T-helper 17 cell (primary cell): Measurements from ENCODE around the gene GSDME. TPM values are rescaled to one million over a fixed set of nuclear protein-coding genes. Genes with fewer than 3 reads are reported as not detected.
"Not testable (repeated sequence)": the region's sequence is repeated elsewhere in the genome, so short reads cannot be mapped to it uniquely, and the experiment has no call there.

ENCODE experiments used
- ATAC-seq: fragments of 150-1000 bp; cut with Tn5 transposase; 2 replicates; pipeline ENCODE4 v1.10.0; 2021; ENCODE audit warnings: mild to moderate bottlenecking, moderate library complexity
- DNase-seq, 3 donors: peaks; one replicate each; pipeline versions ENCODE4 v3.0.0 to v3.0.0-alpha.2; 2020 to 2021
- H3K9me3 ChIP-seq: one replicate; pipeline ENCODE4 v1.7.0; 2013; ENCODE audit warnings: low read length, mild to moderate bottlenecking; ENCODE audit not compliant: control insufficient read depth, poor library complexity, severe bottlenecking
- H3K27ac Mint-ChIP-seq: one replicate; pipeline ENCODE4 v1.8.0; 2022; ENCODE audit warnings: mild to moderate bottlenecking, moderate library complexity, mixed read lengths
- H3K27me3 Mint-ChIP-seq: one replicate; pipeline ENCODE4 v1.8.0; 2022; ENCODE audit warnings: mixed read lengths
- H3K36me3 Mint-ChIP-seq: one replicate; pipeline ENCODE4 v1.8.0; 2022; ENCODE audit warnings: low read depth, mixed read lengths
- H3K4me1 Mint-ChIP-seq: one replicate; pipeline ENCODE4 v1.8.0; 2022; ENCODE audit warnings: mild to moderate bottlenecking, mixed read lengths
- H3K4me3 Mint-ChIP-seq: one replicate; pipeline ENCODE4 v1.8.0; 2022; ENCODE audit warnings: mild to moderate bottlenecking, moderate library complexity, mixed read lengths
- total RNA-seq, 4 donors: library from RNA in 2 of 4; stranded (reverse) in 2 of 4; gene quantifications; one replicate each; pipeline ENCODE4 v1.2.3 and lab custom pipeline; 2022 to 2026

GSDME gene
- total RNA-seq, 2 donors from 2014 or later, result 0.75 TPM; not detected in 1

DNA sequence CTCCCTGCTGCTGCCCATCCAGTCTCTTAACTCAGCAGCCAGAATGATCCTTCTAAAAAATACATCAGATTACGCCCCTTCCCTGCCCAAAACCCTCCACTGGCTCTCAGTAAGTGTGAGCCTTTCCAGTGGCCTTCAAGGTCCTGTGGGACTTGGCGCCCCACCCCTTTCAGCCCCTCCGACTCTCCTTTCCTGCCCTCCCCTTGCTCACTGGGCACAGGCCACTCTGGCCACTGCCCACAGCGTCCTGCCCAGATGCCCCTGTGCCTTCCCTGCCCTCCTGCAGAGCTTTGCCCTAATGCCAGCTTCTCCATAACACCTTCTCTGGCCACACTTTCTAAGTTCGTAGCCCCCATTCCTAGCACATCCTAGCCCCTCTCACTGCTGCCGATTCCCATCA, 13.8 kb downstream of the GSDME start:
- Mint-ChIP-seq H3K27ac (no peak overlapping the region), H3K4me1 (no peaks in the 10 kb centered on the region), H3K4me3 (no peak overlapping the region), H3K27me3 (peaks cover 36% of the 10 kb centered on the region), H3K36me3 (peaks cover 2% of the 10 kb centered on the region)
- H3K9me3 ChIP-seq, result no peaks in the 10 kb centered on the region
- no peak for ATAC-seq
- DNase-seq, result no peak

DNA sequence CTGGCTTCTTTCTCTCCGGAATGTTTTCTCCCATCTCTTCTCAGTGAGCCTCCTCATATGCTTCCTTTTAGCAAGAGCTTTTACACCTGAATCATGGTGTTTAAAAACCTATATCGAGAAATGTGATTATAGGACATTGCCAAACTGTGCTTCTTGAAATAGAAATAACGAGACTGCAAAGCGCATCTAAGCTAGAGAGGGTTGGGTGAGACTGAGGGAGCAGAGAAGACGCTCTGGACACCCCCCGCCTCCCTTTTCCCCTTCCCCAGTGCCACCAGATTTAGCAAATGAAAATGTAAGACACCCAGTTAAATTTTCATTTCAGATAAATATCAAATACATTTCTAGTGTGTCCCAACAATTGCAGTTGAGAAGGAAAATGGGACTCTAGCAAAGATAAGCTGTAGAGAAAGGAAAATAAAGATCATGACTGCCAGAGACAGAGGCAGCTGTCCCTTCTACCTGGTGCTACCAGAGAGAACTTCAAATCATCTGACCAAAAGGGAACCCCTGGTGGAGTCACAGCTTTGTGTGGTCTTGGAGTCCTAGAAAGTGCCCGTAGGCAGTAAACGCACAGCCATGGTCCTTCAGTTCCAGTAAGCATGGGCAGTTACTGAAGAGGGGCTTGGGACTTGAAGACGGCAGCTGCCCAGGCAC, 14.6 kb downstream of the GSDME start:
- Mint-ChIP-seq H3K27me3 (peaks cover 36% of the 10 kb centered on the region), H3K4me1 (no peaks in the 10 kb centered on the region), H3K36me3 (peaks cover 2% of the 10 kb centered on the region), H3K27ac (no peak overlapping the region), H3K4me3 (no peak overlapping the region)
- H3K9me3 ChIP-seq, result no peaks in the 10 kb centered on the region
- ATAC-seq, result no peak
- no peak for DNase-seq

DNA sequence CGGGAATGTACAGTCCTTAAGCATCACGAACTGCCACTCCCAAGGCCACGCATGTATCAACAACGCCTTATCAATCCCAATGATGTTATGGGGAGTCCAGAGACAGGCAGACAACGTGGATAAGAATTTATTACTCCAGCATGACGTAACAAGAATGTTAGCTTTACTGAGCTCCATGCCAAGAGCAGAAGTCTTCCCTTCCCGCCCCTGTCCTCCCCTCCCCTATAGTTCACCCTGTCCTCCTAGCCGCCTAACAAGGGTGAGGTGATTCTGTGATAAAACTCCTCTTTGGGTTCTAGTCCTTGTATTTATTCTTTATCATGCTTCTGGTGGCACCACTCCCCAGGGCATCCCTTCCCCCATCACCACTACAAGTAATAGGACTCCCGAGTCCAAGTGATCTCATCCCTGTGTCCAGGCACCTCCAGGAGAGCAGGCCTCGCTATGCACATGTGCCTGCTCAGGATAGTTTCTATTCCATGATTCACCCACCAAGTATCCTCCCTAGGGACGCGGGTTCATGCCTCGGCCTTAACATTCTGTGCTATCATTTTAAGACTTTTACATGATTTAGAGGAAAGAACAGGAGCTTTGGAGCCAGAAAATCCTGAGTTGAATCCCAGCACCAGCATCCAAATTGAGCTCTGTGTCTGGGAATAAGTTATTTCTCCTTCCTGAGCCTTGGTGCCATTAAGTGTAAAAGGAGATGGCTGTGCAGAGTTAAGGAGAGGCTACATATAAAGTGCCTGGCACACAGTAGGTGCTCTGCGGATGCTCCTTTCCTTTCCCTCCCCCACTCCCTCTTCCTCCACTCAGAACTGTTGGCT, 15.4 kb downstream of the GSDME start:
- Mint-ChIP-seq H3K27ac (no peak overlapping the region), H3K36me3 (peaks cover 2% of the 10 kb centered on the region), H3K27me3 (peaks cover 31% of the 10 kb centered on the region), H3K4me3 (no peak overlapping the region), H3K4me1 (no peaks in the 10 kb centered on the region)
- no peak for DNase-seq
- ATAC-seq, result no peak
- H3K9me3 ChIP-seq, result no peaks in the 10 kb centered on the region

DNA sequence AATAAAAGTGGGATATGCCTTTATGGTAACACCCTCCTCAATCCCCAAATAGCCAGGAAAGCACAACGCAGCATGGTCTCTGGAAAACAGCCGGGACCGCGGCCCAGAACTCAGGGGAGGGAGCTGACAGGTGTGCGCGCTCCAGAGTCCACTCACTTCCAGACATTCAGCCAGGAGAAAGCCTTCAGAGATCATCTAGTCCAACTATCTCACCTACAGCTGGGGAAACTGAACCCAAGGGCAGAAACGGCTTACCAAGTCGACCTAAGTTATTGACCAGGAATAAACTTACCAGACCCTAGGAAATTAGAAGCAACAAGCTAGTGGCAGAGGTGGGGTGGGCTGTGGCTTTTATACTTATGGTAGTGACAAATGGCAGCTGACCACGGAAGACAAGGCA, 16.4 kb downstream of the GSDME start:
- Mint-ChIP-seq H3K27ac (no peak overlapping the region), H3K4me1 (no peaks in the 10 kb centered on the region), H3K36me3 (peaks cover 2% of the 10 kb centered on the region), H3K27me3 (peaks cover 21% of the 10 kb centered on the region), H3K4me3 (no peak overlapping the region)
- no peaks in the 10 kb centered on the region for H3K9me3 ChIP-seq
- DNase-seq (no peak), ATAC-seq (no peak)

DNA sequence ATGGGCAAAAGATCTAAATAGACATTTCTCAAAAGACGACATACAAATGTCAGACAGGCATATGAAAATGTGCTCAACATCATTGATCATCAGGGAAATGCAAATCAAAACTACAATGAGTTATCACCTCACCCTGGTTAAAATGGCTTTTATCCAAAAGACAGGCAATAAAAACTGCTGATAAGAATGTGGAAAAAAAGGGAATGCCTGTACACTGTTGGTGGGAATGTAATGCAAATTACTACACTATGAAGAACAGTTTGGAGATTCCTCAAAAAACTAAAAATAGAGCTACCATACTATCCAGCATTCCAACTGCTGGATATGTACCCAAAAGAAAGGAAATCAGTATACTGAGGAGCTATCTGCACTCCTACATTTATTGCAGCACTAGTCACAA, 18.0 kb downstream of the GSDME start:
- ATAC-seq (no peak), DNase-seq (no peak)
- Mint-ChIP-seq H3K27ac (no peak overlapping the region), H3K27me3 (peaks cover 8% of the 10 kb centered on the region), H3K4me1 (no peaks in the 10 kb centered on the region), H3K36me3 (no peaks in the 10 kb centered on the region), H3K4me3 (no peak overlapping the region)
- no peaks in the 10 kb centered on the region for H3K9me3 ChIP-seq

DNA sequence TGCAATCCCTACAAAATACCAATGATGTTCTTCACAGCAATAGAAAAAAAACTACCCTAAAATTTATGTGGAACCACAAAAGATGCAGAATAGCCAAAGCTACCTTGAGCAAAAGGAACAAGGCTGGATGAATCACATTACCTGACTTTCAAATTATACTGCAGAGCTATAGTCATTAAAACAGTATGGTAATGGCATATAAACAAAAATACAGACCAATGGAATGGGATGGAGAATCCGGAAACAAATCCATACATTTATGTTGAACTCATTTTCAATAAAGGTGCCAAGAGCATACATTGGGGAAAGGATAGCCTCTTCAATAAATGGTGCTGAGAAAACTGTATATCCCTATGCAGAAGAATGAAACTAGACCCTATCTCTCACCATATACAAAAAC, 18.7 kb downstream of the GSDME start:
- no peaks in the 10 kb centered on the region for H3K9me3 ChIP-seq
- no peak for ATAC-seq
- no peak for DNase-seq
- H3K4me3 Mint-ChIP-seq, result no peak overlapping the region
- H3K4me1 Mint-ChIP-seq, result no peaks in the 10 kb centered on the region
- no peaks in the 10 kb centered on the region for H3K36me3 Mint-ChIP-seq
- H3K27ac Mint-ChIP-seq, result no peak overlapping the region
- H3K27me3 Mint-ChIP-seq, result peaks cover under 1% of the 10 kb centered on the region

DNA sequence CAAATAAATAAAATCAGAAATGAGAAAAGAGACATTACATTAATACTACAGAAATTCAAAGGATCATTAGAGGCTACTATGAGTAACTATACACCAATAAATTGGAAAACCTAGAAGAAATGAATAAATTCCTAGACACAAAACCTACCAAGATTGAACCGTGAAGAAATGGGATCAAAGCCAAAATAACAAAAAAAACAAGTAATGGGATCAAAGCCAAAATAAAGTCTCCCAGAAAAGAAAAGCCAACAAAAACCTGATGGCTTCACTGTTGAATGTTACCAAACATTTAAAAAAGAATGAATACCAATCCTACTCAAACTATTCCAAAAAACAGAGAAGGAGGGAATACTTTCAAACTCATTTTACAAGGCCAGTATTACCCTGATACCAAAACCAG, 20.0 kb downstream of the GSDME start:
- DNase-seq, result no peak
- Mint-ChIP-seq H3K27me3 (no peaks in the 10 kb centered on the region), H3K36me3 (no peaks in the 10 kb centered on the region), H3K4me3 (no peak overlapping the region), H3K4me1 (no peaks in the 10 kb centered on the region), H3K27ac (no peak overlapping the region)
- H3K9me3 ChIP-seq, result no peaks in the 10 kb centered on the region
- ATAC-seq, result no peak

DNA sequence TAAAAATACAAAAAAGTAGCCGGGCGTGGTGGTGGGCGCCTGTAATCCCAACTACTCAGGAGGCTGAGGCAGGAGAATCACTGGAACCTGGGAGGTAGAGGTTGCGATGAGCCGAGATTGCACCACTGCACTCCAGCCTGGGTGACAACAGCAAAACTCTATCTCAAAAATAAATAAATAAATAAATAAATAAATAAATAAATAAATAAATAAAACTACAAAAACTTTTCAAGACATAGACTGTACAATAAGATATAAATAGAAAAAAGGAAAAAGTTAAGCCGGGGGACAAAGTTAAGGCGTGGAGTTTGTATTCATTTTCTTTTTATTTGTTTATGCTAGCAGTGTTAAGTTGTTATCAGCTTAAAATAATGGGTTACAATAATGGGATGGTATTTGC, 21.7 kb downstream of the GSDME start:
- not testable (repeated sequence) for H3K27me3 Mint-ChIP-seq, H3K27ac Mint-ChIP-seq, DNase-seq, H3K36me3 Mint-ChIP-seq, H3K4me1 Mint-ChIP-seq, ATAC-seq, H3K9me3 ChIP-seq, H3K4me3 Mint-ChIP-seq

DNA sequence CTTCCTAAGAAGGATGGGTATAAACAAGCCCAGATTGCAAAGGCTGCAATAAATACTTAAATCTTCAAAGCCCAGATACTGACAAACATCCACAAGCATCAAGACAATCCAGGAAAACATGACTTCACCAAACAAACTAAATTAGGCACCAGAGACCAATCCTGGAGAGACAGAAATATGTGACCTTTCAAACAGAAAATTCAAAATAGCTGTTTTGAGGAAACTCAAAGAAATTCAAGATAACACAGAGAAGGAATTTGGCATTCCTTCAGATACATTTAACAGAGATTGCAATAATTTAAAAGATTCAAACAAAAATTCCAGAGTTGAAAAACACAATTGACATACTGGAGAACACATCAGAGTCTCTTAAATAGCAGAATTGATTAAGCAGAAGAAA, 23.0 kb downstream of the GSDME start:
- no peak for ATAC-seq
- Mint-ChIP-seq H3K36me3 (peaks cover 2% of the 10 kb centered on the region), H3K27ac (no peak overlapping the region)

DNA sequence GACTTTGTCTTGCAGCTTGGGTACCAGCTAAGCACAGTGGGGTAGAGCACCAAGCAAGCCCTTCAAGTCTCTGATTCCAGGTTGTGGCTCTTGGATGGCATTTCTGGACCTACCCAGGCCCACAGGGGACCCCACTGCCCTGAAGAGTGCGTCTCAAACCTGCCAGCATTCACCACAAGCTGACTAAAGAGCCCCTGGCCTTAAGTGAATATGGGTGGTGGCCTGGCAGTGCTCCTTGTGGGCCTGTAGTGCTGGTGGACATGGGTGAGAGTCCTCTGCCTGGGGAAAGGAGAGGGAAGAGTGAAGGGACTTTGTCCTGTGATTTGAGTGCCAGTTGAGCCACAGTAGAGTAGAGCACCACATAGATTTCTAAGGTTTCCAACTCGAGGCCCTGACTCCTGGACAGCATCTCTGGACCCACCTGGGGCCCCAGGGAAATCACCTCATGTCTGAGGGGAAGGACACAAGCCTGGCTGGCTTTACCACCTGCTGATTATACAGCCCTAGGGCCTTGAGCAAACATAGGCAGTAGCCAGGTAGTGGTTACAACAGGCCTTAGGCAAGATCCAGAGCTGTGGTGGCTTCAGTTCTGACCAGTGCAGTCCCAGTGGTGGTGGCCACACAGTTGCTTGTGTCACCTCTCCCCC, 23.7 kb downstream of the GSDME start:
- H3K27me3 Mint-ChIP-seq, result peaks cover 24% of the 10 kb centered on the region
- DNase-seq, result no peak
- H3K36me3 Mint-ChIP-seq, result peaks cover 2% of the 10 kb centered on the region
- no peaks in the 10 kb centered on the region for H3K9me3 ChIP-seq
- H3K4me1 Mint-ChIP-seq, result peaks cover 12% of the 10 kb centered on the region
- H3K4me3 Mint-ChIP-seq, result no peak overlapping the region
- no peak for ATAC-seq
- H3K27ac Mint-ChIP-seq, result no peak overlapping the region

More for the DNA sequence above, 23.0 kb downstream of the GSDME start:
- no peak for DNase-seq
- Mint-ChIP-seq H3K4me1 (peaks cover 5% of the 10 kb centered on the region), H3K4me3 (no peak overlapping the region), H3K27me3 (peaks cover 17% of the 10 kb centered on the region)
- no peaks in the 10 kb centered on the region for H3K9me3 ChIP-seq

DNA sequence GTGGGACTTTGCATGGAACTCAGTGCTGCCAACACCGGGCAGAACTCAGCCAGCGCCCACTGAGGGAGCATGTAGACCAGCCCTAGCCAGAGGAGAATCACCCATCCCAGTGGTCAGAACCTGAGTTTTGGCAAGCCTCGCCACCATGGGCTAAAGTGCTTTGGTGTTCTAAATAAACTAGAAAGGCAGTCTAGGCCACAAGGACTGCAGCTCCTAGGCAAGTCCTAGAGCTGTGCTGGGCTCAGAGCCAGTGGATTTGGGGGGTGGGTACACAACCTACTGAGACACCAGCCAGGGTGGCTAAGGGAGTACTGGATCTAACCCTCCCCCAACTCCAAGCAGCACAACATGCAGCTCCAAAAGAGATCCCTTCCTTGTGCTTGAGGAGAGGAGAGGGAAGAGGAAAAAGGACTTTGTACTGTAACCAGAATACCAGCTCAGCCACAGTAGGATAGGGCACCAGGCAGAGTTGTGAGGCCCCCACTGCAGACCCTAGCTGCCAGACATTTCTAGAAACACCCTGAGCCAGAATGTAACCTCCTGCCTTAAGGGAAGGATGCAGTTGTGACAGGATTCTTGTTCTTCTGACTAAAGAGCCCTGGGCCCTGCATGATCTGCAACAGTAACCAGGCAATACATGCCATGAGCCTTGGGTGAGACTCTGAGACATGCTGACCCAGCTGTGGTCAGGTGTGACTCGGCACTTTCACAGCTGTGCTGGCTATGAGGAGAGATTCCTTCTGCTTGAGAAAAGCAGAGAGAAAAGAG, 24.4 kb downstream of the GSDME start:
- H3K4me3 Mint-ChIP-seq, result no peak overlapping the region
- ATAC-seq, result no peak
- H3K27ac Mint-ChIP-seq, result no peak overlapping the region
- no peak for DNase-seq
- peaks cover 24% of the 10 kb centered on the region for H3K27me3 Mint-ChIP-seq
- peaks cover 14% of the 10 kb centered on the region for H3K4me1 Mint-ChIP-seq
- H3K36me3 Mint-ChIP-seq, result peaks cover 2% of the 10 kb centered on the region
- H3K9me3 ChIP-seq, result no peaks in the 10 kb centered on the region

DNA sequence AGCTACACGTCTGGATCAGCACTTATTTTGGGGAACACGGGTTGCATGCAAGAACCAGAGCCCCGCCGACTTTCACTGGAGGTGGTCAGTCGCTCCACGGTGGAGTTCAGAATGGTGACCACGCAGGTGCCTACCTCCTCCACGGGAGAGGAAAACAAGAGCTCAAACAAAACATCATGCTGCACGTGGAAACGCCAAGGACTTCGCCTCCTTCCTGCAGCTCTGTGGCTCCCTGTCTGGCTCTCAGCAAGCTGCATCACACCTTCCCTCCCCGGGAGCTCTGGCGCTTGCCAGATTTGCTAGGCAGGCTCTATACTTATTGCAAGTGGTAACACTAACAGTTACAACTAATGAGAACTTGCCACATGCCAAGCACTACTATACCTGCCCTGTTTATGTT, 26.0 kb downstream of the GSDME start:
- H3K4me3 Mint-ChIP-seq, result no peak overlapping the region
- H3K4me1 Mint-ChIP-seq, result peaks cover 19% of the 10 kb centered on the region
- peaks cover 2% of the 10 kb centered on the region for H3K36me3 Mint-ChIP-seq
- H3K27me3 Mint-ChIP-seq, result peaks cover 24% of the 10 kb centered on the region
- H3K9me3 ChIP-seq, result no peaks in the 10 kb centered on the region
- no peak for ATAC-seq
- H3K27ac Mint-ChIP-seq, result no peak overlapping the region
- no peak for DNase-seq

DNA sequence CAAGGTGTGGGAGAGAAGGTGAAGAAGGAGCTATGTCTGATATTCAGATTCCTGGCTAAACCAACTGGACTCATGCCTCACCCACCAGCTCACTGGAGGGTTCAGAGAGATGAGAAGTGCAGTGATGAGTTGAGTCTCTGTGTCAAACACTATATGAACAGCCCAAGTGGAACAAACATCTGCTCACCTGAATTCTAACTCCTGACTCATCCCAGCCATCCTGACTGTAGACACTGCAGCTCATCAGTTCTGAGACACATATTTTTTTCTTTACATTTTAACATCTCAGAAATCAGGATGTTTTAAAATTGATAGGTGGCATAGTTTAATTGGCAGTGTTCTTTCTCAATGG, 27.3 kb downstream of the GSDME start:
- H3K36me3 Mint-ChIP-seq, result peaks cover 2% of the 10 kb centered on the region
- H3K4me1 Mint-ChIP-seq, result peaks cover 19% of the 10 kb centered on the region
- H3K27ac Mint-ChIP-seq, result no peak overlapping the region
- DNase-seq (no peak), ATAC-seq (no peak)
- peaks cover 34% of the 10 kb centered on the region for H3K27me3 Mint-ChIP-seq
- H3K9me3 ChIP-seq, result no peaks in the 10 kb centered on the region
- no peak overlapping the region for H3K4me3 Mint-ChIP-seq
